ENCODE results near the gene PTP4A2.
"Not testable (repeated sequence)": the region's sequence is repeated elsewhere in the genome, so short reads cannot be mapped to it uniquely, and the experiment has no call there.

DNA sequence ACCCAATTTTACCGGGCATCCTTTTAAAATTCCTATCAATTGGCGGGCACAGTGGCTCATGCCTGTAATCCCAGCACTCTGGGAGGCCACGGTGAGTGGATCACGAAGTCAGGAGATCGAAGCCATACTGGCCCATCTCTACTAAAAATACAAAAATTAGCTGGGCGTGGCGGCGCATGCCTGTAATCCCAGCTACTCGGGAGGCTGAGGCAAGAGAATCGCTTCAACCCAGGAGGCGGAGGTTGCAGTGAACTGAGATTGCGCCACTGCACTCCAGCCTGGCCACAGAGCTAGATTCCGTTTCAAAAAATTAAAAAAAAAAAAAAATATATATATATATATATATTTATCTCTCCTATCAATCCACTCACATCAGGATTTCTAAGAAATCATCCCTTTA, 12.3 kb downstream of the PTP4A2 start:
- TF ChIP-seq, protein P1, sequence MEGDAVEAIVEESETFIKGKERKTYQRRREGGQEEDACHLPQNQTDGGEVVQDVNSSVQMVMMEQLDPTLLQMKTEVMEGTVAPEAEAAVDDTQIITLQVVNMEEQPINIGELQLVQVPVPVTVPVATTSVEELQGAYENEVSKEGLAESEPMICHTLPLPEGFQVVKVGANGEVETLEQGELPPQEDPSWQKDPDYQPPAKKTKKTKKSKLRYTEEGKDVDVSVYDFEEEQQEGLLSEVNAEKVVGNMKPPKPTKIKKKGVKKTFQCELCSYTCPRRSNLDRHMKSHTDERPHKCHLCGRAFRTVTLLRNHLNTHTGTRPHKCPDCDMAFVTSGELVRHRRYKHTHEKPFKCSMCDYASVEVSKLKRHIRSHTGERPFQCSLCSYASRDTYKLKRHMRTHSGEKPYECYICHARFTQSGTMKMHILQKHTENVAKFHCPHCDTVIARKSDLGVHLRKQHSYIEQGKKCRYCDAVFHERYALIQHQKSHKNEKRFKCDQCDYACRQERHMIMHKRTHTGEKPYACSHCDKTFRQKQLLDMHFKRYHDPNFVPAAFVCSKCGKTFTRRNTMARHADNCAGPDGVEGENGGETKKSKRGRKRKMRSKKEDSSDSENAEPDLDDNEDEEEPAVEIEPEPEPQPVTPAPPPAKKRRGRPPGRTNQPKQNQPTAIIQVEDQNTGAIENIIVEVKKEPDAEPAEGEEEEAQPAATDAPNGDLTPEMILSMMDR (IDR thresholded peaks at IDR 0.05), result not testable (repeated sequence)
- not testable (repeated sequence) for TF ChIP-seq EP300, POLR2A (IDR thresholded peaks at IDR 0.05)
